OCI-LY3 (cell line): ENCODE results near the gene SCP2.

Experiments
- H2AFZ ChIP-seq: fragments of 200-600, 300-600 bp; shearing (Covaris generic); 2 replicates; pipeline ENCODE4 v1.6.0; 2014; ENCODE audit warnings: antibody characterized with exemption, low read depth, low read length
- H3K27ac ChIP-seq: fragments of 200-600, 300-600 bp; sonication (generic); 2 replicates; pipeline ENCODE4 v1.5.1; 2014; ENCODE audit warnings: mild to moderate bottlenecking, low read length, moderate library complexity, mixed read lengths
- H3K27me3 ChIP-seq: fragments of 200-600, 300-600 bp; sonication (generic); 2 replicates; pipeline ENCODE4 v1.6.1; 2014; ENCODE audit warnings: low read depth, low read length, mixed read lengths
- H3K36me3 ChIP-seq: fragments of 200-600, 300-600 bp; sonication (generic); replicated peaks from 2 replicates; pipeline ENCODE3; 2014; ENCODE audit warnings: low read depth, low read length, mixed read lengths
- H3K4me1 ChIP-seq: fragments of 300-600, 200-600 bp; sonication (generic); 2 replicates; pipeline ENCODE4 v1.6.1; 2014; ENCODE audit warnings: low read length, mixed read lengths
- H3K4me2 ChIP-seq: fragments of 200-600, 300-600 bp; sonication (generic); 2 replicates; pipeline ENCODE4 v1.6.1; 2014; ENCODE audit warnings: low read length, mixed read lengths
- H3K4me3 ChIP-seq: fragments of 300-600, 200-600 bp; sonication (generic); 2 replicates; pipeline ENCODE4 v1.5.1; 2014; ENCODE audit warnings: antibody characterized with exemption, mild to moderate bottlenecking, low read length, moderate library complexity
- H3K79me2 ChIP-seq: fragments of 300-600, 200-600 bp; shearing (Covaris generic); 2 replicates; pipeline ENCODE4 v1.6.1; 2014; ENCODE audit warnings: mild to moderate bottlenecking, low read length, mixed read lengths
- H3K9ac ChIP-seq: fragments of 300-600, 200-600 bp; shearing (Covaris generic); 2 replicates; pipeline ENCODE4 v1.6.0; 2014; ENCODE audit warnings: mild to moderate bottlenecking, low read length, moderate library complexity
- H3K9me3 ChIP-seq: fragments of 200-600, 300-600 bp; shearing (Covaris generic); 2 replicates; pipeline ENCODE4 v1.6.1; 2014; ENCODE audit warnings: low read length, mixed read lengths; ENCODE audit not compliant: insufficient read depth
- H4K20me1 ChIP-seq: fragments of 200-600, 300-600 bp; sonication (generic); 2 replicates; pipeline ENCODE4 v1.6.1; 2016; ENCODE audit warnings: low read length, mixed read lengths; ENCODE audit not compliant: insufficient read depth
- CTCF ChIP-seq: fragments of 200-600, 300-600 bp; sonication (generic); IDR thresholded peaks from 2 replicates; pipeline ENCODE4 v1.5.1; 2014; ENCODE audit warnings: antibody characterized with exemption, low read length, low read depth
- EZH2phosphoT487 ChIP-seq: fragments of 200-600 bp; shearing (Covaris generic); IDR thresholded peaks from 2 replicates; pipeline ENCODE4 v1.6.1; 2018; ENCODE audit warnings: antibody characterized with exemption, mixed run types, low read depth

The SCP2 gene

GRCh38 chr1:53011175-53011574 lies 84.1 kb downstream of the SCP2 start:
- TF ChIP-seq CTCF (no peak), EZH2phosphoT487 (no peak)
- Histone ChIP-seq H3K79me2 (peaks cover 7% of the 10 kb centered on the region), H2AFZ (no peak overlapping the region), H3K27ac (no peak overlapping the region), H4K20me1 (no peaks in the 10 kb centered on the region), H3K9ac (no peak overlapping the region), H3K4me2 (no peak overlapping the region), H3K4me1 (peaks cover 6% of the 10 kb centered on the region), H3K4me3 (no peak overlapping the region), H3K9me3 (no peaks in the 10 kb centered on the region), H3K36me3 (no peaks in the 10 kb centered on the region), H3K27me3 (no peaks in the 10 kb centered on the region)

GRCh38 chr1:53014791-53015507 lies 87.9 kb downstream of the SCP2 start:
- Histone ChIP-seq H3K9me3 (no peaks in the 10 kb centered on the region), H3K27ac (no peak overlapping the region), H4K20me1 (no peaks in the 10 kb centered on the region), H3K4me1 (peaks cover 6% of the 10 kb centered on the region), H3K36me3 (no peaks in the 10 kb centered on the region), H3K4me2 (peak overlapping the region; percentile 96), H2AFZ (peak overlapping the region; percentile 72; the same call in 1 of the 2 replicates), H3K9ac (peak overlapping the region; percentile 65), H3K79me2 (peaks cover 7% of the 10 kb centered on the region), H3K4me3 (peak overlapping the region; percentile 95), H3K27me3 (no peaks in the 10 kb centered on the region)
- TF ChIP-seq CTCF (no peak), EZH2phosphoT487 (no peak)

GRCh38 chr1:53015508-53015860 lies 88.4 kb downstream of the SCP2 start:
- H3K4me1 ChIP-seq: peaks cover 6% of the 10 kb centered on the region
- H2AFZ ChIP-seq: no peak overlapping the region
- H3K9me3 ChIP-seq: no peaks in the 10 kb centered on the region
- H3K4me3 ChIP-seq: peak overlapping the region; percentile 95
- H4K20me1 ChIP-seq: no peaks in the 10 kb centered on the region
- no peaks in the 10 kb centered on the region for H3K36me3 ChIP-seq
- peak overlapping the region; percentile 65 for H3K9ac ChIP-seq
- no peak overlapping the region for H3K27ac ChIP-seq
- TF ChIP-seq CTCF: no peak
- TF ChIP-seq EZH2phosphoT487: no peak
- H3K27me3 ChIP-seq: no peaks in the 10 kb centered on the region
- peaks cover 7% of the 10 kb centered on the region for H3K79me2 ChIP-seq
- H3K4me2 ChIP-seq: peak overlapping the region; percentile 96

GRCh38 chr1:53016705-53017104 lies 89.6 kb downstream of the SCP2 start:
- H3K4me3 ChIP-seq: no peak overlapping the region
- H2AFZ ChIP-seq: no peak overlapping the region
- no peak overlapping the region for H3K4me2 ChIP-seq
- peaks cover 6% of the 10 kb centered on the region for H3K4me1 ChIP-seq
- no peak overlapping the region for H3K27ac ChIP-seq
- no peaks in the 10 kb centered on the region for H3K27me3 ChIP-seq
- no peaks in the 10 kb centered on the region for H3K9me3 ChIP-seq
- H3K36me3 ChIP-seq: no peaks in the 10 kb centered on the region
- H4K20me1 ChIP-seq: no peaks in the 10 kb centered on the region
- no peak for TF ChIP-seq CTCF
- TF ChIP-seq EZH2phosphoT487: no peak
- H3K79me2 ChIP-seq: peaks cover 7% of the 10 kb centered on the region
- H3K9ac ChIP-seq: no peak overlapping the region
